DND-41 (cell line): ENCODE results near the gene CLSTN2.

Experiments
- CTCF ChIP-seq: IDR thresholded peaks from 2 replicates; pipeline ENCODE4 v1.5.1; 2012; ENCODE audit warnings: borderline replicate concordance, low read length, moderate library complexity, mild to moderate bottlenecking; ENCODE audit not compliant: poor library complexity, severe bottlenecking; ENCODE audit errors: extremely low read depth
- EZH2 ChIP-seq: IDR thresholded peaks from 3 replicates; pipeline ENCODE4 v1.6.1; 2012; ENCODE audit warnings: borderline replicate concordance, low read depth, mild to moderate bottlenecking, moderate library complexity, low read length, inconsistent platforms; ENCODE audit not compliant: severe bottlenecking

- TF ChIP-seq CTCF (no peak), EZH2 (no peak)
Measured at GRCh38 chr3:140236836-140237501, 302.0 kb downstream of the CLSTN2 start.
